HG03442 (cell line): ENCODE data around the gene MRPS7.
A peak's percentile ranks its signal among the peaks of the same experiment; 100 is the strongest.
"Not testable (repeated sequence)": the region's sequence is repeated elsewhere in the genome, so short reads cannot be mapped to it uniquely, and the experiment has no call there.

Experiments used
- ATAC-seq: cut with Tn5 transposase; IDR thresholded peaks from one replicate; pipeline ENCODE4 v1.9.1; 2021; ENCODE audit warnings: mild to moderate bottlenecking, moderate library complexity; ENCODE audit not compliant: unreplicated experiment

The MRPS7 gene

GRCh38 chr17:75270966-75271232 is 9.2 kb downstream of the MRPS7 start, which contains the start of gene MIF4GD:
MIF4GD (minus strand) TSS chr17:75271231; CDS start chr17:75270195, 1,036 bp downstream.
- no peak for ATAC-seq

- peak; percentile 56 for ATAC-seq
Measured at GRCh38 chr17:75271233-75271954, 9.7 kb downstream of the MRPS7 start.

- ATAC-seq, result no peak
Measured at GRCh38 chr17:75271955-75272847, 10.5 kb downstream of the MRPS7 start.

- ATAC-seq, result no peak
Measured at GRCh38 chr17:75272848-75273184, 11.1 kb downstream of the MRPS7 start.

- no peak for ATAC-seq
Measured at GRCh38 chr17:75273977-75274708, 12.5 kb downstream of the MRPS7 start.

GRCh38 chr17:75277664-75278071 is 16.0 kb downstream of the MRPS7 start:
- no peak for ATAC-seq

GRCh38 chr17:75280189-75280588 is 18.5 kb downstream of the MRPS7 start:
- not testable (repeated sequence) for ATAC-seq

- ATAC-seq, result no peak
Measured at GRCh38 chr17:75285123-75285522, 23.4 kb downstream of the MRPS7 start.

GRCh38 chr17:75287221-75287620 is 25.5 kb downstream of the MRPS7 start:
- no peak for ATAC-seq

GRCh38 chr17:75288359-75288758 is 26.7 kb downstream of the MRPS7 start:
- no peak for ATAC-seq

- peak; percentile 12 for ATAC-seq
Measured at GRCh38 chr17:75288770-75289114, 27.1 kb downstream of the MRPS7 start.

- peak; percentile 88 for ATAC-seq
Measured at GRCh38 chr17:75289115-75289831, 27.6 kb downstream of the MRPS7 start, which contains the start of gene SLC25A19. SLC25A19 (minus strand) TSS chr17:75289433; CDS start chr17:75286764, 2,669 bp downstream.

- peak; percentile 6 for ATAC-seq
Measured at GRCh38 chr17:75289832-75290337, 28.2 kb downstream of the MRPS7 start.

- not testable (repeated sequence) for ATAC-seq
Measured at GRCh38 chr17:75292810-75293448, 31.2 kb downstream of the MRPS7 start.

- ATAC-seq, result peak; percentile 55
Measured at GRCh38 chr17:75295201-75296158, 33.8 kb downstream of the MRPS7 start.

- ATAC-seq, result no peak
Measured at GRCh38 chr17:75300280-75300679, 38.6 kb downstream of the MRPS7 start.

- no peak for ATAC-seq
Measured at GRCh38 chr17:75301049-75301448, 39.4 kb downstream of the MRPS7 start.

GRCh38 chr17:75301502-75302206 is 40.0 kb downstream of the MRPS7 start:
- no peak for ATAC-seq
